ENCODE results near the gene FMN1.

Gene FMN1

GRCh38 chr15:32765236-32765635 is 429.3 kb downstream of the FMN1 start:
- DNase-seq (ENCODE audit: low spot score): no peak

- DNase-seq (ENCODE audit: low spot score): no peak
Observed at GRCh38 chr15:32763295-32763694, 431.2 kb downstream of the FMN1 start.

GRCh38 chr15:32757426-32757825 is 437.1 kb downstream of the FMN1 start:
- DNase-seq (ENCODE audit: low spot score): no peak

GRCh38 chr15:32750979-32751378 is 443.5 kb downstream of the FMN1 start:
- DNase-seq (ENCODE audit: low spot score): no peak

- DNase-seq (ENCODE audit: low spot score): no peak
Observed at GRCh38 chr15:32747921-32748342, 446.6 kb downstream of the FMN1 start.

- DNase-seq (ENCODE audit: low spot score): no peak
Observed at GRCh38 chr15:32746116-32746857, 448.2 kb downstream of the FMN1 start.

- DNase-seq (ENCODE audit: low spot score): no peak
Observed at GRCh38 chr15:32743411-32744140, 450.9 kb downstream of the FMN1 start.

- no peak for DNase-seq (ENCODE audit: low spot score)
Observed at GRCh38 chr15:32739522-32740063, 454.9 kb downstream of the FMN1 start.

GRCh38 chr15:32738666-32739065 is 455.8 kb downstream of the FMN1 start:
- DNase-seq (ENCODE audit: low spot score): no peak

GRCh38 chr15:32737304-32737703 is 457.2 kb downstream of the FMN1 start:
- no peak for DNase-seq (ENCODE audit: low spot score)

GRCh38 chr15:32736701-32737061 is 457.8 kb downstream of the FMN1 start:
- DNase-seq (ENCODE audit: low spot score): no peak

GRCh38 chr15:32735989-32736700 is 458.4 kb downstream of the FMN1 start:
- DNase-seq (ENCODE audit: low spot score): no peak

- no peak for DNase-seq (ENCODE audit: low spot score)
Observed at GRCh38 chr15:32733281-32733680, 461.2 kb downstream of the FMN1 start.

- no peak for DNase-seq (ENCODE audit: low spot score)
Observed at GRCh38 chr15:32732574-32733157, 461.8 kb downstream of the FMN1 start.

GRCh38 chr15:32730677-32731654 is 463.5 kb downstream of the FMN1 start:
- DNase-seq (ENCODE audit: low spot score): no peak

- no peak for DNase-seq (ENCODE audit: low spot score)
Observed at GRCh38 chr15:32729700-32730395, 464.7 kb downstream of the FMN1 start.

- no peak for DNase-seq (ENCODE audit: low spot score)
Observed at GRCh38 chr15:32723171-32723948, 471.2 kb downstream of the FMN1 start.

- no peak for DNase-seq (ENCODE audit: low spot score)
Observed at GRCh38 chr15:32722136-32722535, 472.4 kb downstream of the FMN1 start.

- no peak for DNase-seq (ENCODE audit: low spot score)
Observed at GRCh38 chr15:32721596-32721995, 472.9 kb downstream of the FMN1 start.
